ENCODE measurements around the gene NSRP1.

DNA sequence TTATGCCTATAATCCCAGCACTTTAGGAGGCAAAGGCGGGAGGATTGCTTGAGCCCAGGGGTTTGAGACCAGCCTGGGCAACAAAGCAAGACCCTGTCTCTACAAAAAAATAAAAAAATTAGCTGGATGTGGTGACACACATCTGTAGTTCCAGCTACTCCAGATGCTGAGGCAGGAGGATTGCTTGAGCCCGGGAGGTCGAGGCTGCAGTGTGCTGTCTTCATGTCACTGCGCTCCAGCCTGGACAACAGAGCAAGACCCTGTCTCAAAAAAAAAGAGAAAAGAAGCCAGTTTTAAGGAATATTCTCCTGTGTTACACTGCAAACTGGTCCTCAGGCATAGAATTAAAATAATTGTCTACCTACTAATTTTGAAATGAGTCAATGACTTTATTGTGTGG is 47.9 kb downstream of the NSRP1 start:
- no peak for TF ChIP-seq CTCF (IDR thresholded peaks at IDR 0.05)
- no peak for TF ChIP-seq POLR2AphosphoS5 (IDR thresholded peaks at IDR 0.05; ENCODE audit: insufficient read depth in 1 of 2, low read depth in 1 of 2)
- TF ChIP-seq POLR2A (IDR thresholded peaks at IDR 0.05), result no peak
